Keratinocyte (primary cell): ENCODE data around the gene CELF2.

ENCODE experiments used
- CTCF ChIP-seq, 3 experiments: IDR thresholded peaks in 1 of 3; conservative IDR thresholded peaks in 1 of 3; optimal IDR thresholded peaks in 1 of 3; 2 replicates in 2 of 3; 3 replicates in 1 of 3; pipeline versions ENCODE3 to v1.5.1; 2011; ENCODE audit warnings: low read length in 3 of 3, mild to moderate bottlenecking in 3 of 3, moderate library complexity in 2 of 3, control low read depth in 1 of 3, inconsistent platforms in 1 of 3; ENCODE audit not compliant: insufficient read depth in 2 of 3; ENCODE audit errors: extremely low read depth in 1 of 3
- EZH2 ChIP-seq: IDR thresholded peaks from one replicate; pipeline ENCODE4 v1.6.1; 2012; ENCODE audit warnings: inconsistent platforms, mild to moderate bottlenecking, low read length, moderate library complexity

GRCh38 chr10:11191190-11191589 lies 173.5 kb downstream of the CELF2 start:
- TF ChIP-seq CTCF (optimal IDR thresholded peaks at IDR 0.05 in 1 of 3, IDR thresholded peaks at IDR 0.05 in 1 of 3, conservative IDR thresholded peaks at IDR 0.05 in 1 of 3; ENCODE audit: extremely low read depth in 1 of 3, insufficient read depth in 2 of 3, low read length in 3 of 3) (no peak), EZH2 (no peak)
